GM21717 (cell line): ENCODE results near the gene UNC45A.

Experiments used
- ATAC-seq: cut with Tn5 transposase; IDR thresholded peaks from one replicate; pipeline ENCODE4 v1.9.1; 2021; ENCODE audit warnings: mild to moderate bottlenecking, moderate library complexity; ENCODE audit not compliant: unreplicated experiment

The UNC45A gene

GRCh38 chr15:90994417-90995311 is 59.6 kb downstream of the UNC45A start, which contains the start of gene PRC1:
Gene PRC1, minus strand, starts transcription at chr15:90994535. Its CDS starts 118 bp downstream, at chr15:90994417.
- peak; percentile 94 for ATAC-seq

DNA sequence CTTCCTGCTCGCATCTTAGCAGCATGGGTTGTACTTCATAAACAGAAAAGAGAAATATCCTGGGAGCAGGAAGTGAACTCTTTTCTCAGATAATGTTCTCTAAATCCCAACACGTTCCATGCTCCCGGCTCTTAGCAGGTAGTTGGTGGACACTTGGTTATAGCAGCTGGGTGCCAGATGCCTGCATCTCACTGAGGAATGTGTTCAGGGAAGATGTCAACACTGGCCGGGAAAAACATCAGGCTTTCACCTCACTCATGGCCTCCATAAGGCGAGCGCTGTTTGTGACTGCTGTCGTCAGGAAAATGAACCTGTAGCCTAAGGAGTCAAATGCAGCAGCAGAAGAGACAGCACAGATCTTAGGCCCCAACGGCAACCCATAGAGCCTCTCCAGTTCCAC is 63.7 kb downstream of the UNC45A start:
- ATAC-seq = no peak

DNA sequence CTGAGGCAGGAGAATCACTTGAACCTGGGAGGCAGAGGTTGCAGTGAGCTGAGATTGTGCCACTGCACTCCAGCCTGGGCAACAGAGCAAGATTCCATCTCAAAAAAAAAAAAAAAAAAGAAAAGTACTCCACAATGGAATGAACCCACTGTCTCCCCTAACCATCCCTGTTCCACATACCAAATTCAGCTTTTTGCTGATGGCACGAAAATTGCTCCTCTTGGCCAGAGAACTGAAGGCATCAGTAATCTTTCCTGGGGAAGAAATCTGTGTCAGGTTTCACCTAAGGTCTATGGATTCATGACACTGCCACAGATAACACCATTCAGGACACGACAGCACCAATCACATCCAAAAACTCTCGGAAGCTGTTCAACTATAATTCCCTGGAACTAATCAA is 66.1 kb downstream of the UNC45A start:
- no peak for ATAC-seq
